ENCODE results near the gene DCDC1.

GRCh38 chr11:30830681-30831080, 538.9 kb downstream of the DCDC1 start:
- TF ChIP-seq TAF1 (IDR thresholded peaks at IDR 0.05; ENCODE audit: borderline replicate concordance, insufficient read depth, low read length) (no peak), POLR2AphosphoS5 (IDR thresholded peaks at IDR 0.05; ENCODE audit: low read depth, low read length) (no peak), SIN3A (IDR thresholded peaks at IDR 0.05; ENCODE audit: borderline replicate concordance, insufficient read depth, low read length) (no peak), REST (IDR thresholded peaks at IDR 0.05; ENCODE audit: insufficient read depth in 1 of 2, low read depth in 2 of 2, low read length in 2 of 2) (no peak), FOXP2 (optimal IDR thresholded peaks at IDR 0.05; ENCODE audit: borderline replicate concordance, extremely low read depth, extremely low read length, insufficient read depth) (no peak)

All from PFSK-1 (cell line).